PC-3 (cell line): ENCODE data around the gene SLAIN1. TPM values are rescaled to one million over a fixed set of nuclear protein-coding genes. Genes with fewer than 3 reads are reported as not detected.

Source experiments
- ATAC-seq: fragments of 200-7000 bp; cut with Tn5 transposase; 2 replicates; pipeline ENCODE4 v1.9.1; 2020; ENCODE audit warnings: mild to moderate bottlenecking, moderate library complexity
- BruUV-seq: library from RNA; stranded (reverse); fragments of 400-500 nt; replicated peaks from 2 replicates; lab custom pipeline; 2021; lab: Mats Ljungman, UMichigan
- CTCF ChIA-PET: fragments of 300-600 bp; sonication (Branson Sonifier 250); formaldehyde crosslinking; loops from one replicate; lab custom pipeline; 2022; ENCODE audit warnings: antibody characterized with exemption; lab: Charles Lee
- POLR2A ChIA-PET: fragments of 300-600 bp; sonication (Branson Sonifier 250); formaldehyde crosslinking; loops from one replicate; lab custom pipeline; 2022; ENCODE audit warnings: antibody characterized with exemption; ENCODE audit not compliant: unreplicated experiment; lab: Charles Lee
- DNase-seq: peaks from one replicate; pipeline ENCODE4 v3.0.0-alpha.2; 2015
- H2AFZ ChIP-seq: fragments of 300-600 bp; sonication (generic); 2 replicates; pipeline ENCODE4 v1.6.0; 2016; ENCODE audit warnings: antibody characterized with exemption, low read length
- H3F3A ChIP-seq: fragments of 300-600 bp; sonication (generic); one replicate; pipeline ENCODE4 v1.6.0; 2017; ENCODE audit warnings: antibody characterized with exemption, low read length, control low read depth, mild to moderate bottlenecking; ENCODE audit not compliant: unreplicated experiment
- H3K27ac ChIP-seq: fragments of 300-600 bp; sonication (generic); 2 replicates; pipeline ENCODE4 v1.5.1; 2016; ENCODE audit warnings: mild to moderate bottlenecking, low read length
- H3K27me3 ChIP-seq: fragments of 300-600 bp; sonication (generic); 2 replicates; pipeline ENCODE4 v1.6.1; 2016; ENCODE audit warnings: low read length, mixed read lengths
- H3K36me3 ChIP-seq: fragments of 300-600 bp; sonication (generic); 2 replicates; pipeline ENCODE4 v1.6.1; 2016; ENCODE audit warnings: low read depth, mixed run types, low read length, mixed read lengths
- H3K4me1 ChIP-seq: fragments of 300-600 bp; sonication (generic); 2 replicates; pipeline ENCODE4 v1.5.1; 2016; ENCODE audit warnings: low read length; ENCODE audit not compliant: insufficient read depth
- H3K4me2 ChIP-seq: fragments of 300-600 bp; sonication (generic); 2 replicates; pipeline ENCODE4 v1.6.0; 2016; ENCODE audit warnings: low read length
- H3K4me3 ChIP-seq: fragments of 300-600 bp; sonication (generic); 2 replicates; pipeline ENCODE4 v1.5.1; 2016; ENCODE audit warnings: mild to moderate bottlenecking, low read length, mixed read lengths
- H3K79me2 ChIP-seq: fragments of 300-600 bp; sonication (generic); 2 replicates; pipeline ENCODE4 v1.6.1; 2017; ENCODE audit warnings: low read length, mixed read lengths
- H3K9ac ChIP-seq: fragments of 300-600 bp; sonication (generic); 2 replicates; pipeline ENCODE4 v1.6.0; 2016; ENCODE audit warnings: mild to moderate bottlenecking, low read length
- H3K9me2 ChIP-seq: fragments of 300-600 bp; sonication (generic); replicated peaks from 2 replicates; pipeline ENCODE4 v1.6.1; 2016; ENCODE audit warnings: mixed run types, low read length, mixed read lengths
- H3K9me3 ChIP-seq: fragments of 300-600 bp; sonication (generic); 2 replicates; pipeline ENCODE4 v1.6.1; 2016; ENCODE audit warnings: low read length, mixed read lengths
- H4K20me1 ChIP-seq: fragments of 300-600 bp; sonication (generic); 2 replicates; pipeline ENCODE4 v1.6.1; 2016; ENCODE audit warnings: low read length, mixed read lengths
- CTCF ChIP-seq: fragments of 300-600 bp; sonication (generic); conservative IDR thresholded peaks from 2 replicates; pipeline ENCODE4 v1.5.1; 2017; ENCODE audit warnings: antibody characterized with exemption, low read depth, mild to moderate bottlenecking, low read length
- EZH2 ChIP-seq: fragments of 300-600 bp; sonication (generic); IDR thresholded peaks from one replicate; pipeline ENCODE4 v1.6.1; 2017; ENCODE audit warnings: antibody characterized with exemption, mild to moderate bottlenecking, low read length; ENCODE audit not compliant: unreplicated experiment
- EZH2phosphoT487 ChIP-seq: fragments of 300-600 bp; sonication (generic); IDR thresholded peaks from 2 replicates; pipeline ENCODE4 v1.6.1; 2018; ENCODE audit warnings: mild to moderate bottlenecking, antibody characterized with exemption, low read length, borderline replicate concordance
- intact Hi-C: fragments of 100-400 bp; cut with micrococcal nuclease; formaldehyde crosslinking; loops from 2 replicates; pipeline ENCODE4 v1.9.0; 2023
- total RNA-seq: library from RNA; depleted of rRNA; stranded (reverse); fragments of >200 nt; gene quantifications from 2 replicates; pipeline ENCODE4 v1.2.3, GENCODE V29; 2014

The SLAIN1 gene
- total RNA-seq, 1 experiment from 2014 or later = 12.7 TPM

- intact Hi-C loops = loop anchor here (5.0 kb wide), 1 partner anchor 49 kb away; no protein-coding TSS in a partner anchor
- no TSS peak for BruUV-seq
Measured at GRCh38 chr13:77703408-77703807, 5.9 kb downstream of the SLAIN1 start.

GRCh38 chr13:77714119-77714755 lies 16.8 kb downstream of the SLAIN1 start:
- no peak for ATAC-seq
- Histone ChIP-seq H3K27me3 (no peaks in the 10 kb centered on the region), H4K20me1 (no peaks in the 10 kb centered on the region), H3K9me2 (no peaks in the 10 kb centered on the region), H3K4me2 (no peak overlapping the region), H3K36me3 (no peaks in the 10 kb centered on the region), H3F3A (no peaks in the 10 kb centered on the region), H3K9ac (no peak overlapping the region), H3K4me1 (no peaks in the 10 kb centered on the region), H3K79me2 (no peaks in the 10 kb centered on the region), H3K9me3 (no peaks in the 10 kb centered on the region), H3K27ac (no peak overlapping the region), H2AFZ (no peak overlapping the region), H3K4me3 (no peak overlapping the region)
- ChIA-PET POLR2A (no interaction called here), CTCF (no interaction called here)
- no peak for TF ChIP-seq EZH2
- DNase-seq = no peak
- intact Hi-C loops = no loop called here
- no TSS peak for BruUV-seq

More at GRCh38 chr13:77703408-77703807, 5.9 kb downstream of the SLAIN1 start:
- Histone ChIP-seq H3K9ac (no peak overlapping the region), H3K9me3 (no peaks in the 10 kb centered on the region), H2AFZ (no peak overlapping the region), H3K4me3 (no peak overlapping the region), H4K20me1 (no peaks in the 10 kb centered on the region), H3K4me1 (peaks cover 16% of the 10 kb centered on the region), H3K4me2 (no peak overlapping the region), H3K9me2 (no peaks in the 10 kb centered on the region), H3K27me3 (no peaks in the 10 kb centered on the region), H3K27ac (no peak overlapping the region), H3K36me3 (no peaks in the 10 kb centered on the region), H3K79me2 (peaks cover 13% of the 10 kb centered on the region), H3F3A (no peaks in the 10 kb centered on the region)
- CTCF ChIA-PET = no interaction called here
- TF ChIP-seq CTCF (no peak), EZH2phosphoT487 (no peak), EZH2 (no peak)
- no peak for ATAC-seq
- POLR2A ChIA-PET = no interaction called here
- DNase-seq = no peak

GRCh38 chr13:77715233-77715891 lies 17.9 kb downstream of the SLAIN1 start:
- H3K27ac ChIP-seq = no peak overlapping the region
- no peaks in the 10 kb centered on the region for H3K4me1 ChIP-seq
- no peak overlapping the region for H3K4me3 ChIP-seq
- H3K27me3 ChIP-seq = no peaks in the 10 kb centered on the region
- DNase-seq (no peak), ATAC-seq (no peak)
- intact Hi-C loops = no loop called here
- H3K9me3 ChIP-seq = no peaks in the 10 kb centered on the region
- H3K9me2 ChIP-seq = no peaks in the 10 kb centered on the region
- no peaks in the 10 kb centered on the region for H4K20me1 ChIP-seq
- H3K4me2 ChIP-seq = no peak overlapping the region
- no peaks in the 10 kb centered on the region for H3F3A ChIP-seq
- ChIA-PET CTCF (no interaction called here), POLR2A (no interaction called here)
- no peaks in the 10 kb centered on the region for H3K36me3 ChIP-seq
- BruUV-seq = no TSS peak
- H2AFZ ChIP-seq = no peak overlapping the region
- no peak for TF ChIP-seq EZH2
- no peak for TF ChIP-seq EZH2phosphoT487
- no peak for TF ChIP-seq CTCF
- no peak overlapping the region for H3K9ac ChIP-seq
- H3K79me2 ChIP-seq = no peaks in the 10 kb centered on the region
